Endothelial cell of umbilical vein (primary cell): ENCODE results near the gene PAQR4. TPM values are rescaled to one million over a fixed set of nuclear protein-coding genes. Genes with fewer than 3 reads are reported as not detected.
A peak's percentile ranks its signal among the peaks of the same experiment; 100 is the strongest.

ENCODE experiments used
- BruUV-seq: library from RNA; stranded (reverse); fragments of 400-500 nt; replicated peaks from 2 replicates; lab custom pipeline; 2021; lab: Mats Ljungman, UMichigan
- CTCF ChIA-PET: fragments of 300-600, 350-600 bp; sonication (Branson Sonifier 250); formaldehyde crosslinking; loops from one replicate; lab custom pipeline; 2021; ENCODE audit warnings: antibody characterized with exemption, inconsistent platforms; lab: Charles Lee
- POLR2A ChIA-PET: fragments of 300-600, 350-600 bp; sonication (Branson Sonifier 250); formaldehyde crosslinking; loops from one replicate; lab custom pipeline; 2021; ENCODE audit warnings: antibody characterized with exemption, inconsistent platforms; lab: Charles Lee
- DNase-seq: peaks from one replicate; pipeline ENCODE4 v3.0.0-alpha.2; 2011; ENCODE audit warnings: low read depth, low spot score
- FAIRE-seq: peaks from 2 replicates; lab custom pipeline; 2011; peaks lifted over from hg19 to GRCh38; lab: Jason Lieb, UNC
- H2AFZ ChIP-seq: 2 replicates; pipeline ENCODE4 v1.6.0; 2012; ENCODE audit warnings: low read depth, low read length, control low read depth, inconsistent platforms
- H3K27ac ChIP-seq: 2 replicates; pipeline ENCODE4 v1.5.1; 2011; ENCODE audit warnings: low read depth, mild to moderate bottlenecking, control low read depth, low read length, moderate library complexity; ENCODE audit not compliant: insufficient read depth
- H3K27me3 ChIP-seq, 2 experiments: 2 replicates each; pipeline versions ENCODE4 v1.6.0 to v1.6.1; 2011; ENCODE audit warnings: low read length in 2 of 2, mixed read lengths in 1 of 2; ENCODE audit not compliant: control insufficient read depth in 2 of 2, insufficient read depth in 2 of 2
- H3K36me3 ChIP-seq, 2 experiments: 2 replicates in 1 of 2; 3 replicates in 1 of 2; pipeline ENCODE4 v1.5.1; 2011; ENCODE audit warnings: low read length in 2 of 2, mild to moderate bottlenecking in 1 of 2, moderate library complexity in 1 of 2; ENCODE audit not compliant: control insufficient read depth in 2 of 2, insufficient read depth in 2 of 2; ENCODE audit errors: extremely low read depth in 1 of 2
- H3K4me1 ChIP-seq: 3 replicates; pipeline ENCODE4 v1.5.1; 2011; ENCODE audit warnings: mild to moderate bottlenecking, low read length; ENCODE audit not compliant: control insufficient read depth, insufficient read depth; ENCODE audit errors: extremely low read depth
- H3K4me2 ChIP-seq: 2 replicates; pipeline ENCODE4 v1.6.1; 2011; ENCODE audit warnings: low read length, control low read depth, mixed read lengths; ENCODE audit not compliant: insufficient read depth
- H3K4me3 ChIP-seq, 3 experiments: fragments of 200-600 bp in 1 of 3; sonication (generic), shearing (Covaris generic) in 1 of 3; replicated peaks in 1 of 3; 2 replicates each; pipeline ENCODE4 v1.5.1; 2011 to 2016; ENCODE audit warnings: control low read depth in 3 of 3, low read length in 3 of 3, mild to moderate bottlenecking in 2 of 3, inconsistent platforms in 1 of 3, low read depth in 1 of 3, moderate library complexity in 1 of 3; ENCODE audit not compliant: insufficient read depth in 1 of 3
- H3K79me2 ChIP-seq: 2 replicates; pipeline ENCODE4 v1.6.0; 2012; ENCODE audit warnings: low read length, inconsistent platforms; ENCODE audit not compliant: control insufficient read depth, insufficient read depth
- H3K9ac ChIP-seq: replicated peaks from 2 replicates; pipeline ENCODE3; 2011; ENCODE audit warnings: low read length, control low read depth; ENCODE audit not compliant: insufficient read depth; ENCODE audit errors: extremely low read depth
- H3K9me1 ChIP-seq: replicated peaks from 3 replicates; pipeline ENCODE4 v1.6.0; 2011; ENCODE audit warnings: mild to moderate bottlenecking, low read length; ENCODE audit not compliant: control insufficient read depth, insufficient read depth; ENCODE audit errors: extremely low read depth
- H3K9me3 ChIP-seq: replicated peaks from 2 replicates; pipeline ENCODE4 v1.5.1; 2012; ENCODE audit warnings: low read length, inconsistent platforms; ENCODE audit not compliant: control insufficient read depth, insufficient read depth
- H4K20me1 ChIP-seq: replicated peaks from 2 replicates; pipeline ENCODE3; 2011; ENCODE audit warnings: mild to moderate bottlenecking, low read length; ENCODE audit not compliant: control insufficient read depth, insufficient read depth; ENCODE audit errors: extremely low read depth
- CTCF ChIP-seq, 2 donors: IDR thresholded peaks; 1 replicate in 1 of 2; 2 replicates in 1 of 2; pipeline ENCODE4 v1.5.1; 2011; ENCODE audit warnings: low read length in 2 of 2, mild to moderate bottlenecking in 2 of 2, moderate library complexity in 2 of 2, control low read depth in 1 of 2, inconsistent platforms in 1 of 2, low read depth in 1 of 2; ENCODE audit not compliant: insufficient read depth in 1 of 2; ENCODE audit errors: extremely low read depth in 1 of 2
- EZH2 ChIP-seq: IDR thresholded peaks from 2 replicates; pipeline ENCODE4 v1.6.1; 2012; ENCODE audit warnings: borderline replicate concordance, low read depth, mild to moderate bottlenecking, moderate library complexity, low read length, inconsistent platforms; ENCODE audit not compliant: severe bottlenecking
- FOS ChIP-seq: IDR thresholded peaks from 2 replicates; pipeline ENCODE4 v1.6.1; 2011; ENCODE audit warnings: mild to moderate bottlenecking, low read length, moderate library complexity, borderline replicate concordance; ENCODE audit not compliant: insufficient read depth
- GATA2 ChIP-seq: IDR thresholded peaks from 2 replicates; pipeline ENCODE4 v1.7.0; 2011; ENCODE audit warnings: low read depth, mild to moderate bottlenecking, moderate library complexity, mixed read lengths, low read length; ENCODE audit not compliant: insufficient read length, insufficient read depth
- JUN ChIP-seq: IDR thresholded peaks from 2 replicates; pipeline ENCODE4 v1.6.1; 2011; ENCODE audit warnings: borderline replicate concordance, low read depth; ENCODE audit not compliant: insufficient read length, insufficient read depth
- MAX ChIP-seq: IDR thresholded peaks from 2 replicates; pipeline ENCODE4 v1.6.1; 2011; ENCODE audit not compliant: insufficient read depth, insufficient read length
- MYC ChIP-seq: IDR thresholded peaks from one replicate; pipeline ENCODE4 v1.6.1; 2011; ENCODE audit warnings: mild to moderate bottlenecking, low read depth, low read length
- POLR2A ChIP-seq: IDR thresholded peaks from 2 replicates; pipeline ENCODE4 v1.6.1; 2012; ENCODE audit warnings: low read depth, mild to moderate bottlenecking, control low read depth, low read length
- POLR2AphosphoS5 ChIP-seq: IDR thresholded peaks from 2 replicates; pipeline ENCODE4 v1.6.1; 2012; ENCODE audit warnings: low read depth, mild to moderate bottlenecking, control low read depth, low read length, moderate library complexity; ENCODE audit not compliant: insufficient read depth
- dilution Hi-C: fragments of 300-500 bp; cut with MboI; formaldehyde crosslinking; loops from one replicate; pipeline ENCODE4 v1.15.0; 2019; ENCODE audit warnings: low sequenced_read_pairs; ENCODE audit not compliant: extremely low pct_ligation_motif_present
- intact Hi-C: fragments of 100-400 bp; cut with micrococcal nuclease; formaldehyde crosslinking; loops from one replicate; pipeline ENCODE4 v1.10.0; 2022
- polyA plus RNA-seq, 4 experiments: library from polyadenylated mRNA; depleted of rRNA in 3 of 4; stranded (reverse) in 3 of 4; unstranded in 1 of 4; fragments of >200 nt; gene quantifications; 2 replicates each; pipeline versions ENCODE4 v1.2.1 to v1.2.3, GENCODE V29; 2011 to 2012; ENCODE audit warnings: missing spikeins in 1 of 4
- total RNA-seq: library from RNA; stranded (reverse); gene quantifications from 2 replicates; pipeline ENCODE4 v1.2.3, GENCODE V29; 2021

PAQR4 gene
- total and polyA plus RNA-seq, 2 donors (not counting 3 experiments of a cell fraction or from before 2014, with no cell fraction given), result 23.8 to 31.2 TPM

- intact Hi-C loops, result loop anchor here (1.0 to 2.0 kb wide), 3 partner anchors 15 to 115 kb away; partner anchors contain the start of gene PAQR4
These were observed 50.6 kb downstream of the PAQR4 start for GRCh38 chr16:3019594-3020246.

More at GRCh38 chr16:3019594-3020246, 50.6 kb downstream of the PAQR4 start:
- Histone ChIP-seq H3K4me2 (no peak overlapping the region), H3K4me3 (peak overlapping the region in 1 of 3 experiments; percentile 16), H3K79me2 (peaks cover 2% of the 10 kb centered on the region), H3K36me3 (no peaks in the 10 kb centered on the region), H3K27me3 (peaks cover 0 to 2% of the 10 kb centered on the region in 2 experiments), H3K9me1 (no peaks in the 10 kb centered on the region), H2AFZ (peak overlapping the region; percentile 18), H3K9ac (no peak overlapping the region), H3K9me3 (no peaks in the 10 kb centered on the region), H4K20me1 (no peaks in the 10 kb centered on the region), H3K27ac (no peak overlapping the region), H3K4me1 (peaks cover 18% of the 10 kb centered on the region)
- ChIA-PET CTCF (interaction anchor here (1.1 to 6.1 kb wide), 7 partner anchors 8 to 39 kb away, joined by 3 to 52 read pairs (median 9); no protein-coding TSS in a partner anchor), POLR2A (interaction anchor here (0.5 to 2.2 kb wide), 7 partner anchors 7 to 1563 kb away, joined by 3 to 16 read pairs (median 6); partner anchors contain the start of gene ZNF213)
- no peak for DNase-seq
- BruUV-seq, result no TSS peak
- peak; percentile 75 for FAIRE-seq
- dilution Hi-C loops, result no loop called here
- TF ChIP-seq POLR2AphosphoS5 (no peak), GATA2 (no peak), CTCF (IDR thresholded peaks at IDR 0.05; ENCODE audit: extremely low read depth in 1 of 2, insufficient read depth in 1 of 2, low read depth in 1 of 2, low read length in 2 of 2) (no peak), POLR2A (no peak), MYC (no peak), MAX (no peak), JUN (no peak), FOS (no peak), EZH2 (no peak)
